NCI-H345 (cell line): ENCODE results near the gene RAVER1.
A peak's percentile ranks its signal among the peaks of the same experiment; 100 is the strongest.
"Not testable (repeated sequence)": the region's sequence is repeated elsewhere in the genome, so short reads cannot be mapped to it uniquely, and the experiment has no call there.

ENCODE experiments used
- DNase-seq: peaks from one replicate; lab custom pipeline; 2025; lab: John Stamatoyannopoulos, UW

Gene RAVER1, protein sequence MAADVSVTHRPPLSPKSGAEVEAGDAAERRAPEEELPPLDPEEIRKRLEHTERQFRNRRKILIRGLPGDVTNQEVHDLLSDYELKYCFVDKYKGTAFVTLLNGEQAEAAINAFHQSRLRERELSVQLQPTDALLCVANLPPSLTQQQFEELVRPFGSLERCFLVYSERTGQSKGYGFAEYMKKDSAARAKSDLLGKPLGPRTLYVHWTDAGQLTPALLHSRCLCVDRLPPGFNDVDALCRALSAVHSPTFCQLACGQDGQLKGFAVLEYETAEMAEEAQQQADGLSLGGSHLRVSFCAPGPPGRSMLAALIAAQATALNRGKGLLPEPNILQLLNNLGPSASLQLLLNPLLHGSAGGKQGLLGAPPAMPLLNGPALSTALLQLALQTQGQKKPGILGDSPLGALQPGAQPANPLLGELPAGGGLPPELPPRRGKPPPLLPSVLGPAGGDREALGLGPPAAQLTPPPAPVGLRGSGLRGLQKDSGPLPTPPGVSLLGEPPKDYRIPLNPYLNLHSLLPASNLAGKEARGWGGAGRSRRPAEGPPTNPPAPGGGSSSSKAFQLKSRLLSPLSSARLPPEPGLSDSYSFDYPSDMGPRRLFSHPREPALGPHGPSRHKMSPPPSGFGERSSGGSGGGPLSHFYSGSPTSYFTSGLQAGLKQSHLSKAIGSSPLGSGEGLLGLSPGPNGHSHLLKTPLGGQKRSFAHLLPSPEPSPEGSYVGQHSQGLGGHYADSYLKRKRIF

DNA sequence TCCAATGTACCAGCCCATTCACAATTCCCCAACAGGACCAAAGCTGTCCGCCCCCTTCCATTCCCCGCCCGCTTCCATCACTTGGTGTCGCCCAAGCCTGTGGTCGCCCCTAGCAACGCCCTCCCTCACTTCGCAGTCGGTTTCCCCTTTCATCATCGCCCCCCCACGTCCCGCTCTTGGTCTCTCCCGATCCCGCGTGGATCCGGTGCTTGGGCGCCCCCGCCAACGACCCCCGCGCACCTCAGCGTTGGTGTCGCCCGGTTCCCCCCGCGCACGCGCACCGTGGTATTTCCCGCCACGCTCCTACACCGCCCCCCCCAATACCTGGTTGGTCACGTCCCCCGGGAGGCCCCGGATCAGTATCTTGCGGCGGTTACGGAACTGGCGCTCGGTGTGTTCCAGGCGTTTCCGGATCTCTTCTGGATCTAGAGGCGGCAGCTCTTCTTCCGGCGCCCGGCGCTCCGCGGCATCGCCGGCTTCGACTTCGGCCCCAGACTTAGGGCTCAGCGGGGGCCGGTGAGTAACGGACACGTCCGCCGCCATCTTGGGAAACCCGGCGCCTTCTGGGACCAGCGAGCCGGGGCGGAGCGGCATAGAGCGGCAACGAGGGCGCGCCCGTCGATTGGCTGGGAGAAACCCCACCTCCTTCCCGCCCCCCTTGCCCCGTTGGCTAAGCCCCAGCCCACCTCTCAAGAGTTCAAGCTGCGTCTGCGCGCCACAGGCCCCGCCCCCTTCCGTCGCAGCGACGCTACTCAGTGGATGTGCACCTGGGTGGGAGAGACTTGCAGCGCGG lies at the start of gene RAVER1:
Gene RAVER1 (minus strand): TSS at position 565 of the 793 bp plus-strand sequence. CDS start 22 bp downstream, at position 543.
- peak; percentile 98 for DNase-seq

DNA sequence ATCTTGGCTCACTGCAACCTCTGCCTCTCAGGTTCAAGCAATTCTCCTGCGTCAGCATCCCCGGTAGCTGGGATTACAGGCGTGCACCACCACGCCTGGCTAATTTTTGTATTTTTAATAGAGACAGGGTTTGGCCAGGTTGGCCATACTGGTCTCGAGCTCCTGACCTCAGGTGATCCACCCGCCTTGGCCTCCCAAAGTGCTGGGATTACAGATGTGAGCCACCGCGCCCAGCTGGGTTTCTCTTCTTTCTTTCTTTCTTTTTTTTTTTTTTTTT lies 49.8 kb upstream of the RAVER1 start:
- not testable (repeated sequence) for DNase-seq

GRCh38 chr19:10380313-10381102 lies 47.2 kb upstream of the RAVER1 start, which contains the start of gene TYK2:
TSS of gene TYK2 (minus strand) at chr19:10380572. CDS start at chr19:10378406, 2,166 bp downstream.
- DNase-seq: peak; percentile 98

GRCh38 chr19:10379880-10380312 lies 46.6 kb upstream of the RAVER1 start:
- no peak for DNase-seq

DNA sequence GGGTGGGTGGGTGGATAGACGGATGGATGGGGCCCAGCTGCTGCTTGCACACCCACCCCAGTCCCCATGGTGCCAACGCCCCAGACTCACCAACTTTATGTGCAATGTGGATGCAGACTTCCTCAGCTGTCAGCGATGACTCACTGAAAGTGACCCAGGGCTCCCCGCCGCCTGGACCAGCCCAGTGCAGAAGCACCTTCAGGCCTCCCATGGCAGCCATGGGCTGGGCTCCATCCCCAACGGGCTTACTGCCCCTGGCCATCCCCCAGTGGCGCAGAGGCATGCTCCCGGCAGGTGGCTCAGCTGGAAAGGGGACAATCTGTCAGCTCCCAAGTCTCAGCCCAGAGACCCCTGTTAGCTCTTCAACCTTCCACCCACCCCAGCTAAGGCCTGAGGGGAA lies 44.8 kb upstream of the RAVER1 start:
- DNase-seq: no peak

GRCh38 chr19:10377140-10377640 lies 43.9 kb upstream of the RAVER1 start:
- DNase-seq: not testable (repeated sequence)

DNA sequence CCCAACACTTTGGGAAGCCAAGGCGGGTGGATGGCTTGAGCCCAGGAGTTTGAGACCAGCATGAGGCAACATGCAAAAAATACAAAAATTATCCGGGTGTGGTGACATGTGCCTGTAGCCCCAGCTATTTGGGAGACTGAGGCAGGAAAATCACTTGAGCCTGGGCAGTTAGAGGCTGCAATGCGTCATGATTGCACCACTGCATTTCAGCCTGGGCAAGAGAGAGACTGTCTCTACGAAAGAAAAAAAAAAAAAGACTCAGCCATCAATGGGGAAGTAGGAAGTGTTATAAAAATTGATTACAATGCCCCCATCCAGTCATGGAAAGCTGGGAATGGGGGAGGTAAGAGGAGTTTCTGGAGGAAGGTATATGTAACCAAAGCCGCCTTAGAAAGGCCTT lies 41.6 kb upstream of the RAVER1 start:
- no peak for DNase-seq

DNA sequence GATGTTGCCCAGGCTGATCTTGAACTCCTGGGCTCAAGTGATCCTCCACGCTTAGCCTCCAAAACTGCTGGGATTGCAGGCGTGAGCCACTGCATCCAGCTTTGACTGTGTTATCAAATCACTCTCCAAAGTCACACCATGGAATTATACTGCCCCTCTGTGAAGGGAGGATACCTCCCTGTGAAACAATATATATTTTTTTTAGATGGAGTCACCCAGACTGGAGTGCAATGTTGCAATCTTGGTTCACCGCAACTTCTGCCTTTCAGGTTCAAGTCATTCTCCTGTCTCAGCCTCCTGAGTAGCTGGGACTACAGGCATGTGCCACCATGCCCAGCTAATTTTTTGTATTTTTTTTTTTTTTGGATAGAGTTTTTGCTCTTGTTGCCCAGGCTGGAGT lies 39.4 kb upstream of the RAVER1 start:
- no peak for DNase-seq

- no peak for DNase-seq
Measured at GRCh38 chr19:10368101-10368803, 34.9 kb upstream of the RAVER1 start.

DNA sequence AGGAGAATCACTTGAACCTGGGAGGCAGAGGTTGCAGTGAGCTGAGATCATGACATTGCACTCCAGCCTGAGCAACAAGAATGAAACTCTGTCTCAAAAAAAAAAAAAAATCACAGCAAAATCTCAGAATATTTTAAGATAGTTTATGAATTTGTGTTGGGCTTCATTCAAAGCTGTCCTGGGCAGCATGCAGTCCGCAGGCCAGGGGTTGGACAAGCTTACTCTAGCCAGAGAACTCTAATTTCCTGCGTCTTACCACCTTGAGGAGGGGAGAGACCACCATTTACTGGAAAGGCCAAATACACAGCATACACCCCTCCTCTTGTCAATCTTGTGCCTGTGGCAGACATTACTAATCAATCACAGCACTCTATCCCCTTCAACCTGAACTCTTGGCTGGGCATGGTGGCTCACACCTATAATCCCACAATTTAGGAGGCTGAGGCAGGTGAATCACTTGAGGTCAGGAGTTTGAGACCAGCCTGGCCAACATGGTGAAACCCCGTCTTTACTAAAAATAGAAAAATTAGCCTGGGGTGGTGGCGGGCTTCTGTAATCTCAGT lies 33.7 kb upstream of the RAVER1 start:
- DNase-seq: not testable (repeated sequence)

DNA sequence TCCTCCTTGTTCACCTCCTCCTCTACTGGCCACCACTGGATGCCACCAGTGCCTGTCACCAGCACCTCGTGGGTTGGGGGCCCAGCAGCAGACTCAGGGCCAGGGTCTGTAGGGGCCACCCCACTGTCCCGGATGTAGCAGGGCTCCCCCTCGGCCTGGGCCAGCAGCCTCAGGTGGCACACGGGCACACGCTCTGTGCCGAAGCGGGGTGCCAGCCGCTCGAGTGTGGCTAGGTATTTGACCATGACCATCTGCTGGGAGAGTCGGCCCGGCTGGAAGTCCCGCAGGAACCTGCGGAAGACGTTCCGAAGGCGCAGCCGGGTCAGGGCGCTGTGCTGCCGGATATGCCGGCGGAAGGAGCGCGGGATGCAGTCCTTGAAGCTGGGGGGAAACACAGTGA lies 32.2 kb upstream of the RAVER1 start:
- DNase-seq: no peak

DNA sequence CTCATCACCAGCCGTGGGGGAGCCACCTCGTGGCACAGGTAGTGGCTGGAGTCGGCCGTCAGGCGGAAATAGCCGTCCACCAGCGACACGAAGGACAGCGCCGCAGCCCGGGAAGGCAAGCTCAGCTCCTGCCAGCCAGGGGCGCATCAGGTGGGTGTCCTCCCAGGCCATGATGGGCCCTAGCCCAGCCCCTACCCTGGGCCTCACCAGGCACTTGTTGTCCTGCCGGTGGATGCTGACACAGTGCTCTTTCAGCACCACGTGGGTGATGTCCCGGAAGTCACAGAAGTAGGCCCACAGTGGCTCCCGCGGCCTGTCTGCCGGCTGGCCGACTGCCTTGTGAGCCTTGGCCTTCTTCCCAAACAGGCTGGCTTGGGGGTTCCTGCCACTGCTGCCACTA lies 31.3 kb upstream of the RAVER1 start:
- DNase-seq: no peak

- DNase-seq: no peak
Measured at GRCh38 chr19:10363789-10364281, 30.5 kb upstream of the RAVER1 start.

DNA sequence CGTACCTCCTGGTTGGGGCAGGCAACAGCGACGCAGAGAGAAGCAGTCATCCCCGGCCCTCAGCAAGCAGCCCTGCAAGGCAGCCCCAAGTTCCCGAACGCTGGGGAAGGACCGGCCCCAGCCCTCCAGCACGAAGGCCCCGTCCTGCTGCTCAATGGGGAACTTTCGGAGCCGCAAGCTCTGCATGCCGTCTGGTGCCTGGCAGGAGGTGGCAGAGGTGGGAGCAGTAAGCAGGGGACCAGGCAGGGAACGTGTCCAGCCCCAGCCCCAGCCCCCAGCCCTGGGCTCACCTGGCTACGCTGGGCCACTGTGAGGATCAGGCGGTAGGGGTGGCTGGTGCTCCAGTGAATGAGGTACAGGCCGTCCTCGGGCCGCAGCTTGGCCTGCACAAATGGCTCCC lies 28.9 kb upstream of the RAVER1 start:
- DNase-seq: no peak

- DNase-seq: no peak
Measured at GRCh38 chr19:10361569-10362011, 28.3 kb upstream of the RAVER1 start.

DNA sequence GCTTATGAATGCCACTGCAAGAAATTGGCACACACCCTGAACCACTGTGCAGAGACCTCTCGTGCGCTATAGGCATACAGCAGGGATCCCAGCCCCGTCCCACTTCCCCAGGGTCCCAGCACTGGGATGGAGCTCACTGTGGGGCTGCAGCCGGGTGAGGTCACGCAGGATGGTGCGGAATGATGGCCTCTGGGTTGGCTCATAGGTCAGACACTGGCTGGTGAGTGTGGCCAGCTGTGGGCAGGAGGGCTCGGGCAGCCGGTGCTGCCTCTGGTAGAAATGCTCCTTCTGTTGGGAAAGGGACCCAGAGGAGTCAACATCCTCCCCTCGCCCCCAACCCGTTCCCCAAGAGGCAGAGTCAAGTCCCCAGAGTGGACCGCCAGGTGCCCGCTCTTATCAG lies 23.1 kb upstream of the RAVER1 start:
- DNase-seq: no peak

DNA sequence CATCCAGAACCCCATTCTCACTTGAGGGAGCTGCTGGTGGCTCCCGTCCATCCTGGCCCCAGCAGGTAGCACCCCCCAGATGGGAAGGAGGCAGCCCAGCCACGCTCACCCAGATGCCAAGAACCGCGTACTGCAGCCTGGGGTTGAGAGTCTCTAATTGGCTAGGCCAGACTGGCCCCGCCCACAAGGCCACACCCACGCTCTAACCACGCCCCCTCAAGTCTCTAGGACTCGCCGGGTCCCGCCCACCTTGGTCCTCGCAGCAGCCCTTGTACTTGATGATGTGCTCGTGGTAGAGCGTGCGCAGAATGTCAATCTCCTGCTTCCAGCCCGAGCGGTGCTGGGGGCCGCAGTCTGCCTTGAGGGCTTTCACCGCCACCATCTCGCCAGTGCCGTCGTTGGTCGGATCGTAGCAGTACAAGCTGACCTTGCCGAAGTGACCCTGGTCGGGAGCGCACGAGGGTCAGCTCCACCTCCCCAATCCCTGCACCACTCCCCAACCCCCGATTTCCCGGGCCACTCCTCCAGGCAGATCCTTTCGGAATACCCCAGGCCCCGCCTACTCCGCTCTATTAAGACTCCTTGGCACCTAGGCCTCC lies 20.6 kb upstream of the RAVER1 start:
- DNase-seq: no peak

- DNase-seq: no peak
Measured at GRCh38 chr19:10352764-10353671, 19.7 kb upstream of the RAVER1 start.

- no peak for DNase-seq
Measured at GRCh38 chr19:10346509-10346908, 13.2 kb upstream of the RAVER1 start.
